Astrocyte (in vitro differentiated cells and primary cell): ENCODE results near the gene DNAH1.

Experiments
- CTCF ChIP-seq: IDR thresholded peaks from 2 replicates; pipeline ENCODE4 v1.5.1; 2011; ENCODE audit warnings: low read depth, mild to moderate bottlenecking, inconsistent platforms, low read length, moderate library complexity; ENCODE audit not compliant: insufficient read depth
- EZH2 ChIP-seq: IDR thresholded peaks from 2 replicates; pipeline ENCODE4 v1.6.1; 2012; ENCODE audit warnings: mild to moderate bottlenecking, low read length, inconsistent platforms; ENCODE audit not compliant: insufficient read depth

GRCh38 chr3:52289747-52290595 lies 26.1 kb upstream of the DNAH1 start:
- TF ChIP-seq CTCF (no peak), EZH2 (no peak)
